Esophagus muscularis mucosa (tissue), 4 donors: ENCODE measurements around the gene PPP4R1. TPM values are rescaled to one million over a fixed set of nuclear protein-coding genes. Genes with fewer than 3 reads are reported as not detected.
A peak's percentile ranks its signal among the peaks of the same experiment; 100 is the strongest.

ENCODE experiments used
- DNase-seq: peaks from one replicate; pipeline ENCODE4 v3.0.0-alpha.2; 2017; ENCODE audit errors: extremely low spot score
- H3K27ac ChIP-seq, 4 donors: fragments of 200-600 bp; sonication (generic); replicated peaks in 1 of 4; 1 replicate in 3 of 4; 2 replicates in 1 of 4; pipeline ENCODE4 v1.5.1; 2016 to 2019; ENCODE audit warnings: mild to moderate bottlenecking in 1 of 4
- H3K27me3 ChIP-seq, 4 donors: fragments of 200-600 bp; sonication (generic); one replicate each; pipeline versions ENCODE4 v1.5.1 to v1.6.0; 2016 to 2019
- H3K36me3 ChIP-seq, 4 donors: fragments of 200-600 bp; sonication (generic); one replicate each; pipeline ENCODE4 v1.5.1; 2016 to 2019
- H3K4me1 ChIP-seq, 4 donors: fragments of 200-600 bp; sonication (generic); one replicate each; pipeline ENCODE4 v1.5.1; 2016 to 2019
- H3K4me3 ChIP-seq, 4 donors: fragments of 200-600 bp; sonication (generic); 1 replicate in 2 of 4; 2 replicates in 2 of 4; pipeline ENCODE4 v1.5.1; 2016 to 2019; ENCODE audit warnings: mild to moderate bottlenecking in 4 of 4, moderate library complexity in 1 of 4
- H3K9me3 ChIP-seq, 4 donors: fragments of 200-600 bp; sonication (generic); 1 replicate in 3 of 4; 2 replicates in 1 of 4; pipeline ENCODE4 v1.5.1; 2016 to 2019
- CTCF ChIP-seq, 3 experiments: fragments of 200-600 bp in 2 of 3; fragments of 450-650 bp in 1 of 3; sonication (generic) in 2 of 3; IDR thresholded peaks; one replicate each; pipeline ENCODE4 v1.5.1; 2017 to 2019; ENCODE audit warnings: antibody characterized with exemption in 3 of 3, mild to moderate bottlenecking in 2 of 3, moderate library complexity in 1 of 3
- EP300 ChIP-seq: sonication (generic); formaldehyde crosslinking; IDR thresholded peaks from one replicate; pipeline ENCODE4 v1.6.1; 2017; ENCODE audit warnings: antibody characterized with exemption
- POLR2A ChIP-seq: fragments of 450-650 bp; IDR thresholded peaks from one replicate; pipeline ENCODE4 v1.6.1; 2017; ENCODE audit warnings: antibody characterized with exemption, moderate library complexity, mild to moderate bottlenecking, low read depth
- POLR2AphosphoS5 ChIP-seq, 2 donors: sonication (generic); formaldehyde crosslinking; IDR thresholded peaks; one replicate each; pipeline ENCODE4 v1.6.1; 2017; ENCODE audit warnings: antibody characterized with exemption in 2 of 2
- WGBS: methylation state at CpG from one replicate; pipeline ENCODE4 v1.1.5; 2018; 5-methylcytosine and 5-hydroxymethylcytosine counted together
- intact Hi-C: fragments of 100-400 bp; cut with DNase I; formaldehyde crosslinking; loops from one replicate; pipeline ENCODE4 v1.15.1; 2023
- total RNA-seq, 4 donors: library from RNA; depleted of rRNA; stranded (reverse); fragments of >200 nt; gene quantifications; one replicate each; pipeline versions ENCODE4 v1.1.0 to v1.2.1, GENCODE V29; 2016

Gene PPP4R1
- total RNA-seq, 4 donors from 2014 or later: 74.6 to 129 (median 97.1) TPM

- intact Hi-C loops: no loop called here
- peak overlapping the region in 2 of 4 donors; percentile 1 to 8 for H3K27ac ChIP-seq
- WGBS: 43% methylated on average over 1 of the region's 1 CpG
Measured at GRCh38 chr18:9594823-9595596, 19.3 kb downstream of the PPP4R1 start.

GRCh38 chr18:9587924-9588323 is 26.4 kb downstream of the PPP4R1 start:
- intact Hi-C loops: no loop called here
- peaks cover 14 to 68% (median 43%) of the 10 kb centered on the region in 4 donors for H3K36me3 ChIP-seq
- 100% methylated on average over 4 of the region's 4 CpGs for WGBS

More at GRCh38 chr18:9594823-9595596, 19.3 kb downstream of the PPP4R1 start:
- TF ChIP-seq EP300: no peak
- TF ChIP-seq POLR2AphosphoS5 (IDR thresholded peaks at IDR 0.05): no peak
- no peak for TF ChIP-seq POLR2A
- no peak for TF ChIP-seq CTCF (IDR thresholded peaks at IDR 0.05)
- DNase-seq: no peak
- H3K4me1 ChIP-seq: peaks cover 15 to 34% (median 20%) of the 10 kb centered on the region in 4 donors
- no peak overlapping the region for H3K4me3 ChIP-seq
- peaks cover 0 to 15% (median 4%) of the 10 kb centered on the region in 4 donors for H3K9me3 ChIP-seq
- no peaks in the 10 kb centered on the region for H3K27me3 ChIP-seq
- peaks cover 0 to 32% (median 11%) of the 10 kb centered on the region in 4 donors for H3K36me3 ChIP-seq

GRCh38 chr18:9586814-9587213 is 27.5 kb downstream of the PPP4R1 start:
- Histone ChIP-seq H3K27ac (no peak overlapping the region), H3K4me3 (no peak overlapping the region), H3K36me3 (peaks cover 25 to 68% (median 50%) of the 10 kb centered on the region in 4 donors), H3K9me3 (no peaks in the 10 kb centered on the region), H3K4me1 (no peaks in the 10 kb centered on the region), H3K27me3 (no peaks in the 10 kb centered on the region)
- intact Hi-C loops: no loop called here
- DNase-seq: no peak
- 94% methylated on average over 3 of the region's 3 CpGs for WGBS
- no peak for TF ChIP-seq EP300
- no peak for TF ChIP-seq POLR2AphosphoS5 (IDR thresholded peaks at IDR 0.05)
- no peak for TF ChIP-seq POLR2A

More at GRCh38 chr18:9587924-9588323, 26.4 kb downstream of the PPP4R1 start:
- no peak for DNase-seq
- TF ChIP-seq POLR2AphosphoS5 (IDR thresholded peaks at IDR 0.05): no peak
- H3K27ac ChIP-seq: no peak overlapping the region
- H3K27me3 ChIP-seq: no peaks in the 10 kb centered on the region
- no peaks in the 10 kb centered on the region for H3K4me1 ChIP-seq
- no peak overlapping the region for H3K4me3 ChIP-seq
- H3K9me3 ChIP-seq: no peaks in the 10 kb centered on the region

GRCh38 chr18:9581667-9582066 is 32.7 kb downstream of the PPP4R1 start:
- Histone ChIP-seq H3K27me3 (no peaks in the 10 kb centered on the region), H3K27ac (no peak overlapping the region), H3K4me3 (no peak overlapping the region), H3K9me3 (no peaks in the 10 kb centered on the region), H3K4me1 (no peaks in the 10 kb centered on the region), H3K36me3 (peaks cover 29 to 67% (median 49%) of the 10 kb centered on the region in 4 donors)
- no peak for DNase-seq
- TF ChIP-seq POLR2A: no peak
- TF ChIP-seq CTCF (IDR thresholded peaks at IDR 0.05): no peak
- TF ChIP-seq POLR2AphosphoS5 (IDR thresholded peaks at IDR 0.05): no peak
- TF ChIP-seq EP300: no peak
- intact Hi-C loops: no loop called here
- 98% methylated on average over 7 of the region's 7 CpGs for WGBS

GRCh38 chr18:9578306-9578705 is 36.1 kb downstream of the PPP4R1 start:
- no peak for DNase-seq
- TF ChIP-seq EP300 (no peak), POLR2A (no peak), CTCF (IDR thresholded peaks at IDR 0.05) (no peak), POLR2AphosphoS5 (IDR thresholded peaks at IDR 0.05) (no peak)
- Histone ChIP-seq H3K9me3 (no peaks in the 10 kb centered on the region), H3K27ac (no peak overlapping the region), H3K4me3 (no peak overlapping the region), H3K4me1 (peaks cover 6 to 15% (median 8%) of the 10 kb centered on the region in 4 donors), H3K36me3 (peaks cover 29 to 65% (median 45%) of the 10 kb centered on the region in 4 donors), H3K27me3 (no peaks in the 10 kb centered on the region)
- intact Hi-C loops: loop anchor here (5.0 to 10.0 kb wide), 2 partner anchors 96 to 194 kb away; no protein-coding TSS in a partner anchor
